ENCODE measurements around the gene CDH13.

CDH13 gene

DNA sequence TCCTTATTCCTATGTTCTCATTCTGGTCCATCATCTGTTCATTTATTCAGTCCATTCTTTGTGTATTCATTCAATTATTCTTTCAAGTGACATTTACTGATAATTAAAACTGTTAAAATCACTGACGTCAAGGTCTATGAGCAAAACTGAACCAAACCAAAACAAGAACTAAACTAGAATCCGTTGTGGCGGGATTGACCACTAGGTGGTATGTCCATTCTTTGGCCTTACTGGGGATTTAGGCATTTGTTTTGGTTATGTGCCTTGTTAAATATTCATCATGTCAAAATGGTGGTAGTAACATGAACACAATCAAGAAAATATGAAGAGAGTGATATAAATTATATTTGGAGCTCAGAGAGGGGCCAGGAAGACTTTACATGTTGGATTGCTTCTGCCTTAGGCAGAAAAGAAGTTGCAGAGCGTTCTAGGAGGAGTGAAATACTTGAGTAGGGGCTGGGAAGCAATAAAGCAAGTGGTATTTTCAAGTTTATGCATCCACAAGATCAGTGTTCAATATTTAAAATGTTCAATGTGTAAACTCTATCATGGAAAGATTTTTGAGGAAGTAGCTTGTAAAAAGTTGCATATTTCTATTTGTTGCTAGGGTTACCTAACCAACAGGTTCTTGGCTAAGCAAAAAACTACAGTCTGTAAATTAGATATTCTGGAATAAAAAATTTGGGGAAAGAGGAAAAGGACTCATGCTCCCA is 129.0 kb downstream of the CDH13 start (continued):
- TF ChIP-seq, protein P1, sequence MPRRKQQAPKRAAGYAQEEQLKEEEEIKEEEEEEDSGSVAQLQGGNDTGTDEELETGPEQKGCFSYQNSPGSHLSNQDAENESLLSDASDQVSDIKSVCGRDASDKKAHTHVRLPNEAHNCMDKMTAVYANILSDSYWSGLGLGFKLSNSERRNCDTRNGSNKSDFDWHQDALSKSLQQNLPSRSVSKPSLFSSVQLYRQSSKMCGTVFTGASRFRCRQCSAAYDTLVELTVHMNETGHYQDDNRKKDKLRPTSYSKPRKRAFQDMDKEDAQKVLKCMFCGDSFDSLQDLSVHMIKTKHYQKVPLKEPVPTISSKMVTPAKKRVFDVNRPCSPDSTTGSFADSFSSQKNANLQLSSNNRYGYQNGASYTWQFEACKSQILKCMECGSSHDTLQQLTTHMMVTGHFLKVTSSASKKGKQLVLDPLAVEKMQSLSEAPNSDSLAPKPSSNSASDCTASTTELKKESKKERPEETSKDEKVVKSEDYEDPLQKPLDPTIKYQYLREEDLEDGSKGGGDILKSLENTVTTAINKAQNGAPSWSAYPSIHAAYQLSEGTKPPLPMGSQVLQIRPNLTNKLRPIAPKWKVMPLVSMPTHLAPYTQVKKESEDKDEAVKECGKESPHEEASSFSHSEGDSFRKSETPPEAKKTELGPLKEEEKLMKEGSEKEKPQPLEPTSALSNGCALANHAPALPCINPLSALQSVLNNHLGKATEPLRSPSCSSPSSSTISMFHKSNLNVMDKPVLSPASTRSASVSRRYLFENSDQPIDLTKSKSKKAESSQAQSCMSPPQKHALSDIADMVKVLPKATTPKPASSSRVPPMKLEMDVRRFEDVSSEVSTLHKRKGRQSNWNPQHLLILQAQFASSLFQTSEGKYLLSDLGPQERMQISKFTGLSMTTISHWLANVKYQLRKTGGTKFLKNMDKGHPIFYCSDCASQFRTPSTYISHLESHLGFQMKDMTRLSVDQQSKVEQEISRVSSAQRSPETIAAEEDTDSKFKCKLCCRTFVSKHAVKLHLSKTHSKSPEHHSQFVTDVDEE (CRISPR knock-in tag; IDR thresholded peaks at IDR 0.05), result no peak
- no peak for TF ChIP-seq ZNF70 (CRISPR knock-in tag; IDR thresholded peaks at IDR 0.05)
- TF ChIP-seq ISL1 (CRISPR knock-in tag; IDR thresholded peaks at IDR 0.05), result no peak
- TF ChIP-seq ESRRG (CRISPR knock-in tag; IDR thresholded peaks at IDR 0.05), result no peak
- TF ChIP-seq, protein P2, sequence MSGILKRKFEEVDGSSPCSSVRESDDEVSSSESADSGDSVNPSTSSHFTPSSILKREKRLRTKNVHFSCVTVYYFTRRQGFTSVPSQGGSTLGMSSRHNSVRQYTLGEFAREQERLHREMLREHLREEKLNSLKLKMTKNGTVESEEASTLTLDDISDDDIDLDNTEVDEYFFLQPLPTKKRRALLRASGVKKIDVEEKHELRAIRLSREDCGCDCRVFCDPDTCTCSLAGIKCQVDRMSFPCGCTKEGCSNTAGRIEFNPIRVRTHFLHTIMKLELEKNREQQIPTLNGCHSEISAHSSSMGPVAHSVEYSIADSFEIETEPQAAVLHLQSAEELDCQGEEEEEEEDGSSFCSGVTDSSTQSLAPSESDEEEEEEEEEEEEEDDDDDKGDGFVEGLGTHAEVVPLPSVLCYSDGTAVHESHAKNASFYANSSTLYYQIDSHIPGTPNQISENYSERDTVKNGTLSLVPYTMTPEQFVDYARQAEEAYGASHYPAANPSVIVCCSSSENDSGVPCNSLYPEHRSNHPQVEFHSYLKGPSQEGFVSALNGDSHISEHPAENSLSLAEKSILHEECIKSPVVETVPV (CRISPR knock-in tag; IDR thresholded peaks at IDR 0.05), result no peak
- TF ChIP-seq, protein P3, sequence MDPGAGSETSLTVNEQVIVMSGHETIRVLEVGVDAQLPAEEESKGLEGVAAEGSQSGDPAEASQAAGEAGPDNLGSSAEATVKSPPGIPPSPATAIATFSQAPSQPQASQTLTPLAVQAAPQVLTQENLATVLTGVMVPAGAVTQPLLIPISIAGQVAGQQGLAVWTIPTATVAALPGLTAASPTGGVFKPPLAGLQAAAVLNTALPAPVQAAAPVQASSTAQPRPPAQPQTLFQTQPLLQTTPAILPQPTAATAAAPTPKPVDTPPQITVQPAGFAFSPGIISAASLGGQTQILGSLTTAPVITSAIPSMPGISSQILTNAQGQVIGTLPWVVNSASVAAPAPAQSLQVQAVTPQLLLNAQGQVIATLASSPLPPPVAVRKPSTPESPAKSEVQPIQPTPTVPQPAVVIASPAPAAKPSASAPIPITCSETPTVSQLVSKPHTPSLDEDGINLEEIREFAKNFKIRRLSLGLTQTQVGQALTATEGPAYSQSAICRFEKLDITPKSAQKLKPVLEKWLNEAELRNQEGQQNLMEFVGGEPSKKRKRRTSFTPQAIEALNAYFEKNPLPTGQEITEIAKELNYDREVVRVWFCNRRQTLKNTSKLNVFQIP (CRISPR knock-in tag; IDR thresholded peaks at IDR 0.05; ENCODE audit: borderline replicate concordance, low read depth), result no peak

DNA sequence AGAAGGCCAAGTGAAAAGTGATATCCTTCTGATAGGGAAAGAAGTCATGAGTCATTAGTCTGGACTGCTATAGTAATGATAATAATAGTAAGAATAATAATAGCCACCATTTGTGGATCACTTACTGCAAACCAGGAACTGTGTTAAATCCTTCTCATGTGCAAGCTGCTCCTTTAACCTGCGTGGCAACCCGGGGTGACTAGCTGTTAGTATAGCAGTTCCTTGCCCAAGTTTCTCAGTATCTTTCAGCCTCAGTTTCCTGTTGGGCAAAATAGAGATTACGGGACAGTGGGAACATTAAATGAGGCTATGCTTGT is 129.5 kb downstream of the CDH13 start:
- ATAC-seq, result peak; percentile 85
- TF ChIP-seq, protein P2 (CRISPR knock-in tag; IDR thresholded peaks at IDR 0.05), result no peak
- TF ChIP-seq ZNF565 (CRISPR knock-in tag; conservative IDR thresholded peaks at IDR 0.05; ENCODE audit: low read depth) (no peak), ZFP30 (CRISPR knock-in tag; IDR thresholded peaks at IDR 0.05) (no peak), ESRRG (CRISPR knock-in tag; IDR thresholded peaks at IDR 0.05) (no peak), TCF4 (CRISPR knock-in tag; IDR thresholded peaks at IDR 0.05; ENCODE audit: borderline replicate concordance) (no peak), ISL1 (CRISPR knock-in tag; IDR thresholded peaks at IDR 0.05) (no peak), ZNF8 (CRISPR knock-in tag; IDR thresholded peaks at IDR 0.05) (no peak), ARNTL (CRISPR knock-in tag; IDR thresholded peaks at IDR 0.05; ENCODE audit: borderline replicate concordance, low read depth) (no peak), PPARA (CRISPR knock-in tag; IDR thresholded peaks at IDR 0.05; ENCODE audit: borderline replicate concordance) (no peak), SNAI2 (CRISPR knock-in tag; IDR thresholded peaks at IDR 0.05) (no peak), TOX (CRISPR knock-in tag; IDR thresholded peaks at IDR 0.05; ENCODE audit: borderline replicate concordance) (no peak), BACH2 (CRISPR knock-in tag; IDR thresholded peaks at IDR 0.05; ENCODE audit: borderline replicate concordance) (no peak), ZC3H10 (CRISPR knock-in tag; IDR thresholded peaks at IDR 0.05) (no peak), ZFP3 (CRISPR knock-in tag; IDR thresholded peaks at IDR 0.05) (no peak), OSR1 (CRISPR knock-in tag; IDR thresholded peaks at IDR 0.05) (no peak)
- TF ChIP-seq, protein P3 (CRISPR knock-in tag; IDR thresholded peaks at IDR 0.05; ENCODE audit: borderline replicate concordance, low read depth), result no peak
- TF ChIP-seq, protein P4, sequence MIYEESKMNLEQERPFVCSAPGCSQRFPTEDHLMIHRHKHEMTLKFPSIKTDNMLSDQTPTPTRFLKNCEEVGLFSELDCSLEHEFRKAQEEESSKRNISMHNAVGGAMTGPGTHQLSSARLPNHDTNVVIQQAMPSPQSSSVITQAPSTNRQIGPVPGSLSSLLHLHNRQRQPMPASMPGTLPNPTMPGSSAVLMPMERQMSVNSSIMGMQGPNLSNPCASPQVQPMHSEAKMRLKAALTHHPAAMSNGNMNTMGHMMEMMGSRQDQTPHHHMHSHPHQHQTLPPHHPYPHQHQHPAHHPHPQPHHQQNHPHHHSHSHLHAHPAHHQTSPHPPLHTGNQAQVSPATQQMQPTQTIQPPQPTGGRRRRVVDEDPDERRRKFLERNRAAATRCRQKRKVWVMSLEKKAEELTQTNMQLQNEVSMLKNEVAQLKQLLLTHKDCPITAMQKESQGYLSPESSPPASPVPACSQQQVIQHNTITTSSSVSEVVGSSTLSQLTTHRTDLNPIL (CRISPR knock-in tag; IDR thresholded peaks at IDR 0.05; ENCODE audit: low read depth), result no peak
- TF ChIP-seq, protein P1 (CRISPR knock-in tag; IDR thresholded peaks at IDR 0.05), result no peak
- TF ChIP-seq, protein P5, sequence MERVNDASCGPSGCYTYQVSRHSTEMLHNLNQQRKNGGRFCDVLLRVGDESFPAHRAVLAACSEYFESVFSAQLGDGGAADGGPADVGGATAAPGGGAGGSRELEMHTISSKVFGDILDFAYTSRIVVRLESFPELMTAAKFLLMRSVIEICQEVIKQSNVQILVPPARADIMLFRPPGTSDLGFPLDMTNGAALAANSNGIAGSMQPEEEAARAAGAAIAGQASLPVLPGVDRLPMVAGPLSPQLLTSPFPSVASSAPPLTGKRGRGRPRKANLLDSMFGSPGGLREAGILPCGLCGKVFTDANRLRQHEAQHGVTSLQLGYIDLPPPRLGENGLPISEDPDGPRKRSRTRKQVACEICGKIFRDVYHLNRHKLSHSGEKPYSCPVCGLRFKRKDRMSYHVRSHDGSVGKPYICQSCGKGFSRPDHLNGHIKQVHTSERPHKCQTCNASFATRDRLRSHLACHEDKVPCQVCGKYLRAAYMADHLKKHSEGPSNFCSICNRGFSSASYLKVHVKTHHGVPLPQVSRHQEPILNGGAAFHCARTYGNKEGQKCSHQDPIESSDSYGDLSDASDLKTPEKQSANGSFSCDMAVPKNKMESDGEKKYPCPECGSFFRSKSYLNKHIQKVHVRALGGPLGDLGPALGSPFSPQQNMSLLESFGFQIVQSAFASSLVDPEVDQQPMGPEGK (CRISPR knock-in tag; IDR thresholded peaks at IDR 0.05; ENCODE audit: borderline replicate concordance), result no peak

All from SK-N-SH treated with all-trans-retinoic acid at 6 μM for 48 hours (cell line).